ENCODE results near the gene ZNF547.

- no peak for TF ChIP-seq CTCF (IDR thresholded peaks at IDR 0.05)
- no peak for TF ChIP-seq POLR2A (IDR thresholded peaks at IDR 0.05)
- TF ChIP-seq POLR2AphosphoS5 (IDR thresholded peaks at IDR 0.05) = no peak
Measured at GRCh38 chr19:57317503-57317902, 45.8 kb upstream of the ZNF547 start.
